Kidney tubule cell (primary cell): ENCODE data around the gene QPRT.
"Not testable (repeated sequence)": the region's sequence is repeated elsewhere in the genome, so short reads cannot be mapped to it uniquely, and the experiment has no call there.

Source experiments
- DNase-seq: peaks from one replicate; pipeline ENCODE4 v3.0.0-alpha.2; 2018; ENCODE audit warnings: low spot score

The QPRT gene

DNA sequence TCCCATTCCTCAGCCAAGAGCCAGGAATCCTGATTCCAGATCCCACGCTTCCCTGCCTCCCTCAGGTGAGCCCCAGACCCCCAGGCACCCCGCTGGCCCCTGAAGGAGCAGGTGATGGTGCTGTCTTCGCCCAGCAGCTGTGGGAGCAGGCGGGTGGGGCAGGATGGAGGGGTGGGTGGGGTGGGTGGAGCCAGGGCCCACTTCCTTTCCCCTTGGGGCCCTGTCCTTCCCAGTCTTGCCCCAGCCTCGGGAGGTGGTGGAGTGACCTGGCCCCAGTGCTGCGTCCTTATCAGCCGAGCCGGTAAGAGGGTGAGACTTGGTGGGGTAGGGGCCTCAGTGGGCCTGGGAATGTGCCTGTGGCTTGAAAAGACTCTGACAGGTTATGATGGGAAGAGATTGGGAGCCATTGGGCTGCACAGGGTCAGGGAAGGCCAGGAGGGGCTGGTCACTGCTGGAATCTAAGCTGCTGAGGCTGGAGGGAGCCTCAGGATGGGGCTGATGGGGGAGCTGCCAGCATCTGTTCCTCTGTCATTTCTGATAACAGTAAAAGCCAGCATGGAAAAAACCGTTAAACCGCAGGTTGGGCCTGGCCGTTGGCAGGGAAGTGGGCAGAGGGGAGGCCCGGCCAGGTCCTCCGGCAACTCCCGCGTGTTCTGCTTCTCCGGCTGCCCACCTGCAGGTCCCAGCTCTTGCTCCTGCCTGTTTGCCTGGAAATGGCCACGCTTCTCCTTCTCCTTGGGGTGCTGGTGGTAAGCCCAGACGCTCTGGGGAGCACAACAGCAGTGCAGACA, 15.8 kb upstream of the QPRT start, which contains the start of gene SPN:
TSS of gene SPN (plus strand) at position 232 of the 791 bp plus-strand sequence. CDS start at position 714, 482 bp downstream.
- no peak for DNase-seq

DNA sequence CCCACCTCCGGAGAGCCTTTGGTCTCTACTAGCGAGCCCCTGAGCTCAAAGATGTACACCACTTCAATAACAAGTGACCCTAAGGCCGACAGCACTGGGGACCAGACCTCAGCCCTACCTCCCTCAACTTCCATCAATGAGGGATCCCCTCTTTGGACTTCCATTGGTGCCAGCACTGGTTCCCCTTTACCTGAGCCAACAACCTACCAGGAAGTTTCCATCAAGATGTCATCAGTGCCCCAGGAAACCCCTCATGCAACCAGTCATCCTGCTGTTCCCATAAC, 15.2 kb upstream of the QPRT start:
- DNase-seq, result no peak

DNA sequence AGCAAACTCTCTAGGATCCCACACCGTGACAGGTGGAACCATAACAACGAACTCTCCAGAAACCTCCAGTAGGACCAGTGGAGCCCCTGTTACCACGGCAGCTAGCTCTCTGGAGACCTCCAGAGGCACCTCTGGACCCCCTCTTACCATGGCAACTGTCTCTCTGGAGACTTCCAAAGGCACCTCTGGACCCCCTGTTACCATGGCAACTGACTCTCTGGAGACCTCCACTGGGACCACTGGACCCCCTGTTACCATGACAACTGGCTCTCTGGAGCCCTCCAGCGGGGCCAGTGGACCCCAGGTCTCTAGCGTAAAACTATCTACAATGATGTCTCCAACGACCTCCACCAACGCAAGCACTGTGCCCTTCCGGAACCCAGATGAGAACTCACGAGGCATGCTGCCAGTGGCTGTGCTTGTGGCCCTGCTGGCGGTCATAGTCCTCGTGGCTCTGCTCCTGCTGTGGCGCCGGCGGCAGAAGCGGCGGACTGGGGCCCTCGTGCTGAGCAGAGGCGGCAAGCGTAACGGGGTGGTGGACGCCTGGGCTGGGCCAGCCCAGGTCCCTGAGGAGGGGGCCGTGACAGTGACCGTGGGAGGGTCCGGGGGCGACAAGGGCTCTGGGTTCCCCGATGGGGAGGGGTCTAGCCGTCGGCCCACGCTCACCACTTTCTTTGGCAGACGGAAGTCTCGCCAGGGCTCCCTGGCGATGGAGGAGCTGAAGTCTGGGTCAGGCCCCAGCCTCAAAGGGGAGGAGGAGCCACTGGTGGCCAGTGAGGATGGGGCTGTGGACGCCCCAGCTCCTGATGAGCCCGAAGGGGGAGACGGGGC, 14.7 kb upstream of the QPRT start:
- DNase-seq, result no peak

DNA sequence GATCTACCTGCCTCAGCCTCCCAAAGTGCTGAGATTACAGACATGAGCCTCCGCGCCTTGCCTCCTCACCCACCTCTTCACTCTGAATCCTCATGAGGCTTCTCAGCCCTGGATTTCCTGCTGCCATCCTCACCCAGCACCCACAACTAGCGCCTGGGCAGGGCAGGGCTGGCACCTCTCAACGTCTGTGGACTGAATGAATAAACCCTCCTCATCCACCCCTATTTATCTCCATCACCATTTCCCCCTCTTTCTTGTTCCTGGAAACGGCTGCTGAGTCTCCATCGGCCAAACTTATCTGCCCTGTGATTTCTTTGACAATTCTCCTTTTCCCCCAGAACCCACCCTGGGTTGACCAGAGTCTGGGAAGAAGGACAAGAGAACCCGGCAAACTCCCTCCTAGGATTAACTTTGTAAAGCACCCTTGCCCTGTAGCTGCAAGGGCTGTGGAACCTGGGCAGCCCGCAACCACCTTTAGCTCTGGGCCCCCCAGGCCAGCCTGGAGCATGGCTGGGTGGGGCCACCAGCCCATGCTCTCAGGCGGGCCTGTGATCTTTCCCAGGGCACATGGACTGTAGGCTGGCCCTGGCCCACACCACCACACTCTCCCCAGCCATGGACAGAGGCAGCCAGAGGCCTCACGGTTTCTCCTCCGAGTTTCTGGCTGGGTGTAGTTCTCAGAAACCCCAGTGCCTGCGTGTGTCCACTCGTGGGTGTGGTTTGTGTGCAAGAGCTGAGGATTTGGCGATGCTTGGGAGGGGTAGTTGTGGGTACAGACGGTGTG, 13.5 kb upstream of the QPRT start:
- no peak for DNase-seq

DNA sequence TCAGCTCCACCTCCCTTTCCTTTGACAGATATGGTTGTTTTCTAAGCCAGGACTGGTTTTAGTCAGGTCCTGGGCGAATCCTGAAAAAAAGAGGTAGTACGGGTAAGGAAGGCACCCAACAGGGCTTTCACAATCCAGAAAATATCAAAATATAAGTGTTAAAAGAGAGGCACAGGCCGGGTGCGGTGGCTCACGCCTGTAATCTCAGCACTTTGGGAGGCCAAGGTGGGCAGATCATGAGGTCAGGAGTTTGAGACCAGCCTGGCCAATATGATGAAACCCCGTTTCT, 11.7 kb upstream of the QPRT start:
- not testable (repeated sequence) for DNase-seq

DNA sequence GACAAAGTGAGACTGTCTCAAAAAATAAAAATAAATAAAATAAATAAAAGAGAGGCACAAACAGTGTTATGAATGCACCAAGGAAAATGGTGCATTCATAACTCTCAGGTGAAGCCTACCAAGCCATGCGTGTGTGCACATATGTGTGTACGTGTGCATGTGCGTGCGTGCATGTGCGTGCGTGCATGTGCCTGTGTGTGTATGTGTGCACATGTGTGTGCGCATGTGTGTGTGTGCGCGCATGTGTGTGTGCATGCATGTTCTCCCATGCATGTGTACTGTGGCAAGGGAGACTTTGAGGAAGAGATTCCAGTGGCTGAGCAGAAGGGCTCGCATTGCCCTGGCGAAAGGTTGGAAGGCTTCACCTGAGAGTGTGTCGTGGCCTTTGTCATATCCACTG, 11.2 kb upstream of the QPRT start:
- DNase-seq, result no peak

DNA sequence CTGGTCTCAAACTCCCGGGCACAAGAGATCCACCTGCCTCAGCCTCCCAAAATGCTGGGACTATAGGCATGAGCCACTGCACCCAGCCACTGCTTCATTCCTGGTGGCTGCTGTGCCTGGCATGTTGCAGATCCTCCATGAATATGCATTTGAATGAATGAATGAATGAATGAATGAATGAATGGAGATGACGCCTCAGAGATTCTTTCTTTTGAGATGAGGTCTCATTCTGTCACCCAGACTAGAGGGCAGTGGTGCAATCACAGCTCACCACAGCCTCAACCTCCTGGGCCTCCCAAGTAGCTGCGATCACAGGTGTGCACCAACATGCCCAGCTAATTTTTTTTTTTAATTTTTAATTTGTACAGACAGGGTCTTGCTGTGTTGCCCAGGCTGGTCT, 10.7 kb upstream of the QPRT start:
- no peak for DNase-seq

DNA sequence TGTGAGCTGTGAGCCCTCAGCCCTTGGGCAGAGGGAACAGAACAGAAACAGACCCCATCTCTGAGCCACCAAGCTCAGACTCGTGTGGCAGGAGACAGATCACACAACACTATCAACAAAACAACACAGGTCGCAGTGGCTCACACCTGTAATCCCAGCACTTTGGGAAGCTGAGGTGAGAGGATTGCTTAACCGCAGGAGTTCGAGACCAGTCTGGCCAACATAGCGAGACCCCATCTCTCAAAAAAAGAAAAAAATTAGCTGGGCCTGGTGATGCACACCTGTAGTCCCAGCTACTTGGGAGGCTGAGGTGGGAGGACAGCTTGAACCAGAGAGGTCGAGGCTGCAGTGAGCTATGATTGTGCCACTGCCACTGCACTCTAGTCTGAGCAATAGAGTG, 5.5 kb upstream of the QPRT start:
- DNase-seq, result no peak

DNA sequence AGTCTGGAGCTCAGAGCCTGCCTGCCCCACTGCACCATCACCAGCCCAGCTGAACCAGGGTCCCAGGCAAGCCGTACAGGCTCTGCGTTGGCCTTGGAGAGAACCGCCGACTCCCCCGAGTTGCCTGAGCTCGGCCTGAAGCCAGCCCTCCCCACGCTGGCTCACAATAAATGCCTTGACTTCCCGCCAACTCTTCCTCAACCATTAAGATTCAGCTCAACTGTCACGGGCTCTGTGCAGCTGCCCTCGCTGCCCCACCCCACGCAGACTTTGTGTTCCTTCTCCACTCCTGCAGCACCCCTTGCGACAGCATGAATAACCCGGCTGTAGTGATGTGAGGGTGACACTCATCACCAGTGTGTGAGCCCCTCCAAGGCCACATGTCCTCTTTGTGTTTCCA, 4.8 kb upstream of the QPRT start:
- DNase-seq, result peak; percentile 28

DNA sequence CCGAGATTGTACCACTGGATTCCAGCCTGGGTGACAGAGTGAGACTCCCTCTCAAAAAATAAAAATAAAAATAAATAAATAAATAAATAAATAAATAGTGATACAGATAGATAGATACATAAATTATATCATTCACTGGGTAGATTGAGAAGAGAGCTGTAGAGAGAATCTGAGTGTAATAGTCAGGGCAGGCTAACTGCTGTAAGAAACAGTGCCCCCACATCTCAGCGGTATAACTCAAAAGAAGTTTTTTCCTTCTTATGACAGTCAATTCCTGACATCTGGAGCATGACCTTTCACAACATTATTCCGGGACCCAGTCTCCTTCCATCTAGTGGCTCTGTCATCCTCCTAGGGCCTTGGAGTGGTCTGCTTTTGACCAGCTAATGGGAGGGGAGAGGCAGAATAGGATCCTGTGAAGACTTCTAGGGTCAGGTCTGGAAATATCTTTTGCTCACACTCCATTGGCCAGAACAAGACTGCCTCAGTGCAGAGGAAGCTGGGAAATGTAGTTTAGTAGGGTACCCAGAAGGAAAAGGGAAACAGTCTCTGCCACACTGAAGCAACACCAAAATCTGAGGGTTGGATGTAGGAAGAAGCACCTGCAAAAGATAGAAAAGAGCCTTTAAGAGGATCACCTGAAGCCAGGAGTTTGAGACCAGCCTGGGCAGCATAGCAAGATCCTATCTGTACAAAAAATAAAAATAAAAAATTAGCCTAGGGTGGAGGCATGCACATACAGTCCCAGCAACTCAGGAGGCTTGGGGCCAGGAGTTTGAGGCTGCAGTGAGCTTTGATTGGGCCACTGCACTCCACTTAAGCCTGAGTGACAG, 3.0 kb upstream of the QPRT start:
- DNase-seq, result peak; percentile 25

DNA sequence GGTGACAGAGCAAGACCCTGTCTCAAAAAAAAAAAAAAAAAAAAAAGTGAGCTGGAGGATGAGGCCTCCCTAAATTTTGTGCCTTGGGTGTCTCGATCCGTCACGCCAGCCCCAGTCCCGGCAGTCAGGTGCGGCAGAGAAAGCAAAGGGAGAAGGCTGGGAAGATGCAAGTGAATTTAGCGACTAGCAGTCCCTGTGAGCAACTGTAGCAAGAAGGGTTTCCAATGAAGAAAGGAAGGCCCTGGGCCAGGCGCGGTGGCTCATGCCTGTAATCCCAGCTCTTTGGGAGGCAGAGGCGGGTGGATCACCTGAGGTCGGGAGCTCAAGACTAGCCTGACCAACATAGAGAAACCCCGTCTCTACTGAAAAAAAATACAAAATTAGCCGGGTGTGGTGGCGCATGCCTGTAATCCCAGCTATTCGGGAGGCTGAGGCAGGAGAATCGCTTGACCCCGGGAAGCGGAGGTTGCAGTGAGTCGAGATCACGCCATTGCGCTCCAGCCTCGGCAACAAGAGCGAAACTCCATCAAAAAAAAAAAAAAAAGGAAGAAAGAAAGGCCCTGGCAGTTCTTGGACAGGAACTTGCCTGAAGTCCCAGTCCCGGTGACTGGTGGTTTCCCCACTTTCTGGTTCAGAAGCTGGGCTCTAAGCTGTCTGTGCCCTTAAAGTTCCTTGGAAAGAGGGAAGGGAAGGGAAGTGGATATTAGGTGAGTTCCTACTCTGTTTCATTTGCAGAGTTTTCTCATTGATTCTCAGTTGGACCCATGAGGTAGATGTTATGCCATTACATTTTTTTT, 1.8 kb upstream of the QPRT start:
- DNase-seq, result no peak

DNA sequence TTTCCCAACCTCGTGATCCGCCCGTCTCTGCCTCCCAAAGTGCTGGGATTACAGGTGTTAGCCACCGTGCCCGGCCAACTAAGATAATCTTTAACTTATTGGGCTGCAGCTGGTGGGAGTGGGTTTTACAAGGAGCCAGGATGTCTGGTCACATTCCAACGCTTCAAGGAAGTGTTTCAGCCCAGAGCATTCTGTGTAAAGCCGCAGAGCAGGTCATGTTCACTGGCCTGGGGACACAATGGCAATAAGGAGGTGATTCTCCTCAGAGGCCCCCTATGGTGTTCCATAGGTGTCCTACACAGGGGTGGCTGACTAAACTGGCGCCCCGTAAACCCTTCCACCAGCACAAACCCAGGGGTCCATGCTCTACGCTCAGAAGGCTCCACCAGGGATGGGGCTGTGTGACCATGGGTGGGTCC, 1.2 kb downstream of the QPRT start:
- peak; percentile 99 for DNase-seq

DNA sequence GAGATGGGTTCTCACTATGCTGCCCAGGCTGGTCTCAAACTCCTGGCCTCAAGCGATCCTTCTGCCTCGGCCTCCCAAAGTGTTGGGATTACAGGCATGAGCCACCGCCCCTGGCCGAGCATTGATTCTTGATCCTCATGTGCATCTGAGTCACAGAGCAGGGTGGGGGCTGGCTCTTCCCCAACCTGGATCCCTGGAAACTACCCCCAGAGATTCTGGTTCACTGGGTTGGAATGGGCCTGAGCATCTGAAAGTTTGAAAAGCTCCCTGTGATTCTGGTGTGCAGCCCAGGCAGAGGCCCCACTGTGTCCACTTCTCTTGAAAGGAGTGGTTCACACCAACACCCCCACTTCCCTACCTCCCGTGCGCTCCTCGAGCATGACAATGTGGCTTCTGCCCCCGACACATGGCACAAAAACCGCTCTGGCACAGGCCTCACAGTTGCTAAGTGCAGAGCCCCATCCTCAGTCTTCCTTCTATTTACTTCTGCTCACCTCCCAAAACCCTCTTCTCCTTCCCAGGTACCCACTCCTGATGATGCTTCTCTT, 4.6 kb downstream of the QPRT start:
- DNase-seq, result peak; percentile 63

DNA sequence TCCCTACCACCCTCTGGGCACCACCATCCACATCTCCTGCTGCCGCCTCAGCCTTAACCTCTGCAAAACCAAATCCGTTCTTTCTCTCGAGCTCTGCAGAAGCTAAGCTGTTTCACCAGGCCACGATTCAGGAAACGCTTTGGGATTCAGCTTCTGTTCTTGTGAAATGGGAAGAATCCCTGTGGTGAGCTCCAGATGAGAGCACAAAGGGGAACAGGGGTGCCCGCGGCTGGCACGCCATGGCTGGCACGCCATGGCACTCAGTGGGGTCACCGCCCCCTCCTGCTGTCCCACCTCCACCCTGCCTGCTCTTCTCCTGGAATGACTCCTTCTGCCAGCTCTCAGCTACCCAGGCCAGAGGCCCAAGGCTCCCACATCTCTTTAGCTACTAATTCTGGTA, 5.7 kb downstream of the QPRT start:
- DNase-seq, result no peak

DNA sequence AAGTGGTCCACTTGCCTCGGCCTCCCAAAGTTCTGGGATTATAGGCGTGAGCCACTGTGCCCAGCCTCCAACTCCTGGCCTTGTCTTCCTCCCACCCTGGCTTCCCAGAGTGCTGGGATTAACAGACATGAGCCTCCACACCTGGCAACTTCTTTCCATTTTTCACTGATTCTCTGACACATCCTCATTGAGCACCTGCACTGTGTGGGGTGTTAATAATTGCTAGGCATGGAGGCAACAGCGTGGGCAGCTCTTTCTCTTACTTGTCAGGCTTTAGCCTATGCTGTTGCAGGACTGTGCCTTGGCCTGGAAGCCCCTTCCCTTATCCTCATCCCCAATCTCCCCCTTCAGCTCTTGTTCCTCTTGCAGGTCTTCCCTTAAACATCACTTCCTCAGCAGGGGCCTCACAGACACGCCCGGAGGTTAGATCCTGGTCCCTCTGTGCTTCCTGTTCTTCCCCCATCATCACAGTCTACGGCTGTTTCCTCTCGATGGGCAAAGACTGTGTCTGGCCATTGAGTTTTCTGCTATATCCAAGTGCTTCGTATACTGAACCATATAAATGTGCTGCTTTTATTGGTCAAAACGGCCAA, 7.9 kb downstream of the QPRT start:
- peak; percentile 34 for DNase-seq

DNA sequence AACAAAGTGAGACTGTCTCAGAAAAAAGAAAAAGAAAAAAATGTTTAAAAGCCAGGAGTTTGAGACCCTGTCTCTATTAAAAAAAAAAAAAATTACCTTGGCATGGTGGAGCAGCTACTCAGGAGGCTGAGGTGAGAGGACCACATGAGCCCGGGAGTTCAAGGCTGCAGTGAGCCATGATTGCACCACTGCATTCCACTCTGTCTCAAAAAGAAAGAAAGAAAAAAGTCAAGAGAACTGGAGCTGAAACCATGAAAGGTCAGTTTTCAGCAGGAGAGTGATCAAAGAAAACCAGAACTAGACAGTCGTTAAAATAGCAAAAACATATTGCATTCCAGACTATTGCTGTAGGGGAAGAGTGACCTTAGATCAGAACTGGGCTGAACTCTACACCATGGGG, 8.8 kb downstream of the QPRT start:
- no peak for DNase-seq

DNA sequence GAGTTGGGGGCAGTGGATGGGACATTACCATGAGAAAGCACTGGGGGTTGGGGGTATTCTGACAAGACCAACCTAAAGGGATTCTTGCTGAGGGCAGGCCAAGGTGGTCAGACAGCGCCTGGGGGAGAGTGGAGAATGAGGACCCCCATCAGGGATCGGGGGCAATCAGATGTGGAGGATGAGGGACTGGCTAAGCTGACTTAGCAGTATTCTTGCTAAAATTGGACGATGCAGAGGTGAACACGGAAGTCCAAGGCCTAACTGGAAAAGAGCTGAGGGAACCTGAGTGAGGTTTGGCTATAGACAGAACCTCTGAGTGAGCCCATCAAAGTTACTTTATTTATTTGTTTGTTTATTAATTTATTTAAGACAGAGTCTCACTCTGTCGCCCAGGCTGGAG, 9.2 kb downstream of the QPRT start:
- no peak for DNase-seq

DNA sequence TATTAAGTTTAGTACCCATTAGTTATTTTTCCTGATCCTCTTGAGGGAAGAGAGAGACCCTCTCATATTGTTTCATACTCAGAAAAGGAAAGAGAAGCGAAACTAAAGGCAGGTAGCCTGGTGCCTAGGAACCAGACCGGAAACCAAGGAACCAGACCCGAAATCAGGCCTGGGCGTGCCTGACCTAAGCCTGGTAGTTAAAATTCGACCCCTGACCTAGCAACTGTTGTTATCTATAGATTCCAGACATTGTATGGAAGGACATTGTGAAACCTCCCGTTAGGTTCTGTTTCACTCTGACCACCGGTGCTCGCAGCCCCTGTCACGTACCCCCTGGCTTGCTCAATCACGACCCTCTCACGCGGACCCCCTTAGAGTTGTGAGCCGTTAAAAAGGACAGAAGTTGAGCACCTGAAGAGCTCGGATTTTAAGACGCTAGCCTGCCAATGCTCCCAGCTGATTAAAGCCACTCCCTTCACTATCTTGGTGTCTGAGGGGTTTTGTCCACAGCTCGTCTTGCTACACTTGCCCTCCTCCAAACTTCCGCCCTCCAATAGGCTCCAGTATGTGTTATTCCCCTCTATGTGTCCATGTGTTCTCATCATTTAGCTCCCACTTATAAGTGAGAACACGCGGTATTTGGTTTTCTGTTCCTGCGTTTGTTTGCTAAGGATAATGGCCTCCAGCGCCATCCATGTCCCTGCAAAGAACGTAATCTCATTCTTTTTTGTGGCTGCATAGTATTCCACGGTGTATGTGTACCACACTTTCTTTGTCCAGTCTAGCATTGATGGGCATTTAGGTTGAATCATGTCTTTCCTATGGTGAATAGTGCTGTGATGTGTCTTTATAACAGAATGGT, 10.7 kb downstream of the QPRT start:
- DNase-seq, result not testable (repeated sequence)

DNA sequence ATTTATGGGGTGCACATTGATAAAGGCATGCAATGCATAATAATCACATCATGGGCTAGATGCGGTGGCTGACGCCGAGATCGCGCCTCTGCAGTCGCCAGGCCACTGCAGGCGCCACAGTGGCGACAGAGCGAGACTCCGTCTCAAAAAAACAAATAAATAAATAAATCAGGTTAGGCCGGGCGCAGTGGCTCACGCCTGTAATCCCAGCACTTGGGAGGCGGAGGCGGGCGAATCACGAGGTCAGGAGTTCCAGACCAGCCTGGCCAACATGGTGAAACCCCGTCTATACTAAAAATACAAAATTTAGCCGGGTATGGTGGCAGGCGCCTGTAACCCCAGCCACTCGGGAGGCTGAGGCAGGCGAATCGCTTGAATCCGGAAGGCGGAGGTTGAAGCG, 13.6 kb downstream of the QPRT start:
- not testable (repeated sequence) for DNase-seq
